ENCODE data around the gene AGBL4.

DNA sequence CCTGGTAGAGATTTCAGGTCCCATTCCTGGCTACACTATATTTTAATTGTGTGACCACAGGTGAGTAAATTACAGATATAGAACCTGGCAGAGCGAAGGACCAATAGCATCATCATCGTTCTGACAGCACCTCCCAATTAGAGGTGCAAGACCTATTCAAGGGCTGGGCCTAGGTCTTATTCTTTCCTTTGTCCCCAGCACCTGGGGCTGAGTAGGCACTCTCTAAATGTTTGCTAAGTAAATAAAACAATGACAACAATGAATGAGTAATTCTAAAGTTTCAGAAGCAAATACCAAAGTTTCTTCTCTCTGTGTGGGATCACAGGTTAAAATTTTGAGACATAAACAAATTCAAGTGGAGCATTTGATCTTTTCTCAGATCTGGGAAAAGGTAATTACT is 1279.7 kb downstream of the AGBL4 start:
- TF ChIP-seq, protein P1, sequence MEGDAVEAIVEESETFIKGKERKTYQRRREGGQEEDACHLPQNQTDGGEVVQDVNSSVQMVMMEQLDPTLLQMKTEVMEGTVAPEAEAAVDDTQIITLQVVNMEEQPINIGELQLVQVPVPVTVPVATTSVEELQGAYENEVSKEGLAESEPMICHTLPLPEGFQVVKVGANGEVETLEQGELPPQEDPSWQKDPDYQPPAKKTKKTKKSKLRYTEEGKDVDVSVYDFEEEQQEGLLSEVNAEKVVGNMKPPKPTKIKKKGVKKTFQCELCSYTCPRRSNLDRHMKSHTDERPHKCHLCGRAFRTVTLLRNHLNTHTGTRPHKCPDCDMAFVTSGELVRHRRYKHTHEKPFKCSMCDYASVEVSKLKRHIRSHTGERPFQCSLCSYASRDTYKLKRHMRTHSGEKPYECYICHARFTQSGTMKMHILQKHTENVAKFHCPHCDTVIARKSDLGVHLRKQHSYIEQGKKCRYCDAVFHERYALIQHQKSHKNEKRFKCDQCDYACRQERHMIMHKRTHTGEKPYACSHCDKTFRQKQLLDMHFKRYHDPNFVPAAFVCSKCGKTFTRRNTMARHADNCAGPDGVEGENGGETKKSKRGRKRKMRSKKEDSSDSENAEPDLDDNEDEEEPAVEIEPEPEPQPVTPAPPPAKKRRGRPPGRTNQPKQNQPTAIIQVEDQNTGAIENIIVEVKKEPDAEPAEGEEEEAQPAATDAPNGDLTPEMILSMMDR (IDR thresholded peaks at IDR 0.05 in 8 of 11, conservative IDR thresholded peaks at IDR 0.05 in 3 of 11): no peak
- TF ChIP-seq POLR2AphosphoS5 (IDR thresholded peaks at IDR 0.05): no peak
